HCT116 (cell line): Measurements from ENCODE around the gene KIF27.
"Not testable (repeated sequence)": the region's sequence is repeated elsewhere in the genome, so short reads cannot be mapped to it uniquely, and the experiment has no call there.

Experiments
- CTCF ChIP-seq, 3 experiments: fragments of 200-600 bp in 1 of 3; sonication (generic) in 1 of 3; IDR thresholded peaks in 2 of 3; conservative IDR thresholded peaks in 1 of 3; 2 replicates each; pipeline ENCODE4 v1.5.1; 2012 to 2017; ENCODE audit warnings: low read depth in 2 of 3, low read length in 2 of 3, antibody characterized with exemption in 1 of 3, borderline replicate concordance in 1 of 3, control low read depth in 1 of 3, mild to moderate bottlenecking in 1 of 3, mixed read lengths in 1 of 3, mixed run types in 1 of 3, moderate library complexity in 1 of 3; ENCODE audit not compliant: insufficient read depth in 1 of 3
- RAD21 ChIP-seq: IDR thresholded peaks from 2 replicates; pipeline ENCODE4 v1.6.1; 2012; ENCODE audit warnings: low read depth, mild to moderate bottlenecking
- SP1 ChIP-seq: IDR thresholded peaks from 2 replicates; pipeline ENCODE4 v1.6.1; 2012; ENCODE audit warnings: low read depth
- SRF ChIP-seq: IDR thresholded peaks from 2 replicates; pipeline ENCODE4 v1.6.1; 2012; ENCODE audit warnings: low read depth

GRCh38 chr9:83817011-83817355 lies 104.2 kb downstream of the KIF27 start:
- TF ChIP-seq CTCF (IDR thresholded peaks at IDR 0.05 in 2 of 3, conservative IDR thresholded peaks at IDR 0.05 in 1 of 3; ENCODE audit: borderline replicate concordance in 1 of 3, insufficient read depth in 1 of 3, low read depth in 2 of 3, low read length in 2 of 3); SP1; SRF; RAD21: not testable (repeated sequence)
